BE2C (cell line): ENCODE measurements around the gene EFNB1. TPM values are rescaled to one million over a fixed set of nuclear protein-coding genes. Genes with fewer than 3 reads are reported as not detected.
"Not testable (repeated sequence)": the region's sequence is repeated elsewhere in the genome, so short reads cannot be mapped to it uniquely, and the experiment has no call there.

Experiments used
- DNase-seq: peaks from one replicate; pipeline ENCODE4 v3.0.0-alpha.2; 2020
- H3K27me3 ChIP-seq: fragments of 250-450 bp; sonication (Bioruptor Pico); 2 replicates; pipeline ENCODE4 v1.5.1; 2020; ENCODE audit warnings: mild to moderate bottlenecking
- H3K36me3 ChIP-seq: fragments of 250-450 bp; sonication (Bioruptor Pico); 2 replicates; pipeline ENCODE4 v1.5.1; 2020; ENCODE audit warnings: mild to moderate bottlenecking
- H3K4me1 ChIP-seq: fragments of 250-450 bp; sonication (Bioruptor Pico); 2 replicates; pipeline ENCODE4 v1.5.1; 2020
- H3K4me3 ChIP-seq: 2 replicates; pipeline ENCODE4 v1.5.1; 2011; ENCODE audit warnings: low read depth, low read length
- H3K9me3 ChIP-seq: fragments of 250-450 bp; sonication (Bioruptor Pico); 2 replicates; pipeline ENCODE4 v1.5.1; 2020
- polyA plus RNA-seq: library from polyadenylated mRNA; unstranded; fragments of >200 nt; gene quantifications from one replicate; pipeline ENCODE4 v1.2.1, GENCODE V29; 2012; ENCODE audit warnings: low read depth, missing spikeins; ENCODE audit not compliant: insufficient read length, insufficient read depth
- TF ChIP-seq, protein P1 (sequence below): IDR thresholded peaks from 2 replicates; pipeline ENCODE4 v1.5.1; 2012; ENCODE audit warnings: mild to moderate bottlenecking, low read depth, low read length

Gene EFNB1
- 29.7 TPM for polyA plus RNA-seq

- DNase-seq, result peak; percentile 92
- Histone ChIP-seq H3K4me3 (peak within 1 kb of the TSS; percentile 70), H3K9me3 (no peaks in the 10 kb centered on the region), H3K27me3 (no peaks in the 10 kb centered on the region), H3K4me1 (no peaks in the 10 kb centered on the region), H3K36me3 (no peaks in the 10 kb centered on the region)
- TF ChIP-seq, protein P1, sequence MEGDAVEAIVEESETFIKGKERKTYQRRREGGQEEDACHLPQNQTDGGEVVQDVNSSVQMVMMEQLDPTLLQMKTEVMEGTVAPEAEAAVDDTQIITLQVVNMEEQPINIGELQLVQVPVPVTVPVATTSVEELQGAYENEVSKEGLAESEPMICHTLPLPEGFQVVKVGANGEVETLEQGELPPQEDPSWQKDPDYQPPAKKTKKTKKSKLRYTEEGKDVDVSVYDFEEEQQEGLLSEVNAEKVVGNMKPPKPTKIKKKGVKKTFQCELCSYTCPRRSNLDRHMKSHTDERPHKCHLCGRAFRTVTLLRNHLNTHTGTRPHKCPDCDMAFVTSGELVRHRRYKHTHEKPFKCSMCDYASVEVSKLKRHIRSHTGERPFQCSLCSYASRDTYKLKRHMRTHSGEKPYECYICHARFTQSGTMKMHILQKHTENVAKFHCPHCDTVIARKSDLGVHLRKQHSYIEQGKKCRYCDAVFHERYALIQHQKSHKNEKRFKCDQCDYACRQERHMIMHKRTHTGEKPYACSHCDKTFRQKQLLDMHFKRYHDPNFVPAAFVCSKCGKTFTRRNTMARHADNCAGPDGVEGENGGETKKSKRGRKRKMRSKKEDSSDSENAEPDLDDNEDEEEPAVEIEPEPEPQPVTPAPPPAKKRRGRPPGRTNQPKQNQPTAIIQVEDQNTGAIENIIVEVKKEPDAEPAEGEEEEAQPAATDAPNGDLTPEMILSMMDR, result no peak
Measured at GRCh38 chrX:68828740-68829581, at the start of gene EFNB1. Gene EFNB1 (plus strand): TSS chrX:68829021. CDS start chrX:68829777, 756 bp downstream.

GRCh38 chrX:68781295-68781694 is 47.5 kb upstream of the EFNB1 start:
- not testable (repeated sequence) for H3K27me3 ChIP-seq, DNase-seq, H3K4me1 ChIP-seq, H3K36me3 ChIP-seq, H3K4me3 ChIP-seq, H3K9me3 ChIP-seq

DNA sequence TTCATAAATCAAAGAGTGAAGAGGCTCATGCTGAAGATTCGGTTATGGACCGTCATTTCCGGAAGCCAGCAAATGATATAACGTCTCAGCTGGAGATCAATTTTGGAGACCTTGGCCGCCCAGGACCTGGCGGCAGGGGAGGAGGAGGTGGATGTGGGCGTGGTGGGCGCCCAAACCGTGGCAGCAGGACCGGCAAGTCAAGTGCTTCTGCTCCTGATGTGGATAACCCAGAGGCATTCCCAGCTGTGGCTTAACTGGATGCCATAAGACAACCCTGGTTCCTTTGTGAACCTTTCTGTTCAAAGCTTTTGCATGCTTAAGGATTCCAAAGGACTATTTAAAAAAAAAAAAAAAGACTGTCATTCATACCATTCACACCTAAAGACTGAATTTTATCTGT is 44.0 kb upstream of the EFNB1 start:
- H3K4me3 ChIP-seq, result no peak overlapping the region
- H3K9me3 ChIP-seq, result no peaks in the 10 kb centered on the region
- no peak for DNase-seq
- no peaks in the 10 kb centered on the region for H3K4me1 ChIP-seq
- H3K27me3 ChIP-seq, result no peaks in the 10 kb centered on the region
- TF ChIP-seq, protein P1, result no peak
- H3K36me3 ChIP-seq, result no peaks in the 10 kb centered on the region

DNA sequence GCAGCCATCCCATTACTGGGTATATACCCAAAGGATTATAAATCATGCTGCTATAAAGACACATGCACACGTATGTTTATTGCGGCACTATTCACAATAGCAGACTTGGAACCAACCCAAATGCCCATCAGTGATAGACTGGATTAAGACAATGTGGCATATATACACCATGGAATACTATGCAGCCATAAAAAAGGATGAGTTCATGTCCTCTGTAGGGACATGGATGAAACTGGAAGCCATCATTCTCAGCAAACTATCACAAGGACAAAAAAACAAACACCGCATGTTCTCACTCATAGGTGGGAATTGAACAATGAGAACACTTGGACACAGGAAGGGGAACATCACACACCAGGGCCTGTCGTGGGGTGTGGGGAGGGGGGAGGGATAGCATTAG is 42.2 kb upstream of the EFNB1 start:
- DNase-seq, H3K36me3 ChIP-seq, H3K27me3 ChIP-seq, H3K4me3 ChIP-seq, H3K4me1 ChIP-seq, H3K9me3 ChIP-seq: not testable (repeated sequence)

DNA sequence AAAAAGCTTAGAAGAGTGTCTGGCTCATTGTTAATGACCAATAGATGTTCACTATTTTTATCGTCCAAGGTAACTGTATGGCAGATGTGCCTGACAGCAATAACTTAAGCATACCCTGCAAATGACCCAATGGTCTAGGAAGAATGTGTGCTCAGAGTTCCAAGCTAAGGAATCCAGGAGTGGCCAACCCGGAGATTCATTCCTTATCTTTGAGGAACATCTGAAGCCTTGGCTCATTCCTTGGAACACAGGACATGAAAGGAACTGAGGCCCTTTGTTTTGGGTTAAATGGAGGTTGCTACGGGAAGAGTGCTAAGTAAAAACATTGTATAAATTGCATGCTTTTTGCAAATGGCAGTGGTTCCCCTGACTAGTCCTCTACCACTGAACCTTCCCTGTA is 38.9 kb upstream of the EFNB1 start:
- no peak for DNase-seq
- no peaks in the 10 kb centered on the region for H3K4me1 ChIP-seq
- no peaks in the 10 kb centered on the region for H3K36me3 ChIP-seq
- TF ChIP-seq, protein P1, result no peak
- no peaks in the 10 kb centered on the region for H3K27me3 ChIP-seq
- no peak overlapping the region for H3K4me3 ChIP-seq
- no peaks in the 10 kb centered on the region for H3K9me3 ChIP-seq

GRCh38 chrX:68792083-68792482 is 36.7 kb upstream of the EFNB1 start:
- no peaks in the 10 kb centered on the region for H3K36me3 ChIP-seq
- no peaks in the 10 kb centered on the region for H3K4me1 ChIP-seq
- no peaks in the 10 kb centered on the region for H3K27me3 ChIP-seq
- TF ChIP-seq, protein P1, result no peak
- no peak overlapping the region for H3K4me3 ChIP-seq
- no peaks in the 10 kb centered on the region for H3K9me3 ChIP-seq
- no peak for DNase-seq

- no peaks in the 10 kb centered on the region for H3K4me1 ChIP-seq
- no peak overlapping the region for H3K4me3 ChIP-seq
- no peak for DNase-seq
- H3K27me3 ChIP-seq, result no peaks in the 10 kb centered on the region
- TF ChIP-seq, protein P1, result no peak
- no peaks in the 10 kb centered on the region for H3K36me3 ChIP-seq
- no peaks in the 10 kb centered on the region for H3K9me3 ChIP-seq
Measured at GRCh38 chrX:68794461-68794860, 34.4 kb upstream of the EFNB1 start.
